B cell (primary cell): Measurements from ENCODE around the gene TOMM34. TPM values are rescaled to one million over a fixed set of nuclear protein-coding genes. Genes with fewer than 3 reads are reported as not detected.
A peak's percentile ranks its signal among the peaks of the same experiment; 100 is the strongest.

ENCODE experiments used
- ATAC-seq: fragments of 200-7000 bp; cut with Tn5 transposase; one replicate; pipeline ENCODE4 v1.10.0; 2021; ENCODE audit warnings: low read depth, mild to moderate bottlenecking, moderate number of reproducible peaks, moderate library complexity
- CTCF ChIA-PET: fragments of 350-600 bp; sonication (Branson Sonifier 250); formaldehyde crosslinking; loops from one replicate; lab custom pipeline; 2021; ENCODE audit warnings: antibody characterized with exemption, inconsistent platforms; lab: Charles Lee
- POLR2A ChIA-PET: fragments of 350-600 bp; sonication (Branson Sonifier 250); formaldehyde crosslinking; loops from one replicate; lab custom pipeline; 2021; ENCODE audit warnings: antibody characterized with exemption; lab: Charles Lee
- DNase-seq: peaks from one replicate; pipeline ENCODE4 v3.0.0; 2013
- H2AFZ ChIP-seq: 2 replicates; pipeline ENCODE4 v1.6.1; 2012; ENCODE audit warnings: mild to moderate bottlenecking, low read depth, low read length; ENCODE audit not compliant: insufficient read depth, poor library complexity, severe bottlenecking
- H3K27ac ChIP-seq, 2 donors: 1 replicate in 1 of 2; 2 replicates in 1 of 2; pipeline ENCODE4 v1.5.1; 2012 to 2013; ENCODE audit warnings: low read length in 2 of 2, mild to moderate bottlenecking in 2 of 2, moderate library complexity in 1 of 2
- H3K27me3 ChIP-seq, 4 experiments: fragments of 200-600 bp in 1 of 4; sonication (generic) in 1 of 4; replicated peaks in 1 of 4; 1 replicate in 2 of 4; 2 replicates in 2 of 4; pipeline versions ENCODE4 v1.6.1 to v1.7.0; 2013 to 2016; ENCODE audit warnings: low read length in 3 of 4, mild to moderate bottlenecking in 2 of 4, mixed read lengths in 1 of 4, moderate library complexity in 1 of 4; ENCODE audit not compliant: insufficient read depth in 4 of 4, control insufficient read depth in 3 of 4; ENCODE audit errors: control extremely low read depth in 1 of 4
- H3K36me3 ChIP-seq, 2 experiments: replicated peaks in 1 of 2; 1 replicate in 1 of 2; 2 replicates in 1 of 2; pipeline versions ENCODE4 v1.6.1 to v1.7.1; 2013; ENCODE audit warnings: low read length in 1 of 2; ENCODE audit not compliant: insufficient read depth in 2 of 2, control insufficient read depth in 1 of 2; ENCODE audit errors: control extremely low read depth in 1 of 2, extremely low read depth in 1 of 2
- H3K4me1 ChIP-seq, 2 donors: fragments of 200-600 bp in 1 of 2; sonication (generic) in 1 of 2; 1 replicate in 1 of 2; 2 replicates in 1 of 2; pipeline versions ENCODE4 v1.5.1 to v1.6.1; 2013 to 2017; ENCODE audit warnings: low read length in 2 of 2; ENCODE audit not compliant: control insufficient read depth in 2 of 2, insufficient read depth in 2 of 2
- H3K4me2 ChIP-seq: replicated peaks from 2 replicates; pipeline ENCODE3; 2012; ENCODE audit warnings: mild to moderate bottlenecking, low read depth, low read length; ENCODE audit not compliant: poor library complexity, severe bottlenecking
- H3K4me3 ChIP-seq, 5 experiments: fragments of 200-600 bp in 1 of 5; sonication (generic) in 1 of 5; 1 replicate in 3 of 5; 2 replicates in 2 of 5; pipeline versions ENCODE4 v1.5.1 to v1.7.0; 2011 to 2016; ENCODE audit warnings: low read length in 4 of 5, mild to moderate bottlenecking in 4 of 5, low read depth in 2 of 5, control low read depth in 1 of 5, moderate library complexity in 1 of 5; ENCODE audit not compliant: insufficient read depth in 1 of 5; ENCODE audit errors: control extremely low read depth in 1 of 5, extremely low read depth in 1 of 5
- H3K79me2 ChIP-seq: fragments of 200-600 bp; sonication (generic); one replicate; pipeline ENCODE4 v1.6.0; 2016; ENCODE audit warnings: low read length; ENCODE audit not compliant: control insufficient read depth, insufficient read depth
- H3K9ac ChIP-seq: fragments of 200-600 bp; sonication (generic); 2 replicates; pipeline ENCODE4 v1.6.1; 2017; ENCODE audit warnings: mild to moderate bottlenecking, low read length, moderate library complexity
- H3K9me3 ChIP-seq, 3 donors: one replicate each; pipeline versions ENCODE4 v1.6.1 to v1.7.1; 2013; ENCODE audit warnings: low read length in 2 of 3; ENCODE audit not compliant: control insufficient read depth in 2 of 3, insufficient read depth in 1 of 3; ENCODE audit errors: control extremely low read depth in 1 of 3
- H4K20me1 ChIP-seq: 2 replicates; pipeline ENCODE4 v1.6.0; 2012; ENCODE audit warnings: mild to moderate bottlenecking, low read length; ENCODE audit not compliant: insufficient read depth, control insufficient read depth, poor library complexity, severe bottlenecking
- H3K27ac Mint-ChIP-seq: one replicate; pipeline ENCODE4 v1.8.0; 2021; ENCODE audit warnings: mixed read lengths
- H3K27me3 Mint-ChIP-seq: one replicate; pipeline ENCODE4 v1.8.0; 2021; ENCODE audit warnings: mixed read lengths
- H3K4me1 Mint-ChIP-seq: one replicate; pipeline ENCODE4 v1.8.0; 2021; ENCODE audit warnings: mixed read lengths
- H3K4me3 Mint-ChIP-seq: one replicate; pipeline ENCODE4 v1.8.0; 2021; ENCODE audit warnings: mixed read lengths
- H3K9me3 Mint-ChIP-seq: one replicate; pipeline ENCODE4 v1.8.0; 2022; ENCODE audit warnings: mixed read lengths; ENCODE audit not compliant: insufficient read depth
- EZH2 ChIP-seq: IDR thresholded peaks from 2 replicates; pipeline ENCODE4 v1.6.1; 2012; ENCODE audit warnings: borderline replicate concordance, low read depth, mild to moderate bottlenecking, moderate library complexity, low read length; ENCODE audit not compliant: insufficient read depth, poor library complexity, severe bottlenecking
- WGBS: methylation state at CpG from one replicate; pipeline ENCODE4 v1.1.5; 2013; ENCODE audit warnings: missing lambda C conversion rate; ENCODE audit not compliant: insufficient coverage; 5-methylcytosine and 5-hydroxymethylcytosine counted together
- intact Hi-C: fragments of 100-400 bp; cut with micrococcal nuclease; formaldehyde crosslinking; loops from one replicate; pipeline ENCODE4 v1.10.0; 2022
- polyA plus RNA-seq: library from polyadenylated mRNA; depleted of rRNA; stranded (reverse); fragments of >200 nt; gene quantifications from 2 replicates; pipeline ENCODE4 v1.2.3, GENCODE V29; 2012
- total RNA-seq, 2 donors: library from RNA; stranded (reverse); fragments of 120-200 nt in 1 of 2; gene quantifications; 1 replicate in 1 of 2; 2 replicates in 1 of 2; pipeline versions ENCODE4 v1.2.3 to v1.2.4, GENCODE V29; 2013 to 2022
- TF ChIP-seq, protein P1 (sequence below): fragments of 200-600 bp; IDR thresholded peaks from one replicate; pipeline ENCODE4 v1.8.0; 2022; ENCODE audit warnings: antibody characterized with exemption, mild to moderate bottlenecking

The TOMM34 gene
- total and polyA plus RNA-seq, 2 donors (not counting 1 experiment from before 2014, with no cell fraction given): 19.1 to 21.8 TPM

DNA sequence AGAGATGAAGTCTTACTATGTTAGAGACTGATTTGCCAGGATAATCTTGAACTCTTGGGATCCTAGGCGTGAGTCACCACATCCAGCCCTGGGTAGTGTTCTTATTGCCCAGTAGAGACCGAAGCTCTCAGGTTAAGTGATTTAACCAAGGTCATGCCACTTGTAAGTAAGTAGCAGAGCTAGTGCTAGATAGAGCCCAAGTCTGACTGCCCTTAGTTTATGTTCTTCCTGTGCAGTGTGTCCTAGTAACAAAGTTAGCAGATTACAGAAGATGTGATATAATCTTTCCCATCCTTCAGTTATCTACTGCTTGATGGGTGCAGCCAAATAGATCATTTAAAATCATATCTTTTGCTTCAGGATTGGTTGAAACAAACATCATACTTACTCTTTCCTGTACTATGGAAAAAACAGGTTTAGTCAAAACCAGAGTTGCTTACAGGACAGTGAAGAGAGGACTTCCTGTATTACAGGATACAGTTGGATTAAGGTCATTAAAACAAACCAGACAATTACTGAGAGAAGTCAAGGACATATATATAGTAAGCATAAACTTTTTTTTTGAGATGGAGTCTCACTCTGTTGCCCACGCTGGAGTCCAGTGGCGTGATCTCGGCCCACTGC is 59.9 kb downstream of the TOMM34 start:
- Mint-ChIP-seq H3K4me1 (peaks cover 46% of the 10 kb centered on the region), H3K4me3 (no peak overlapping the region), H3K9me3 (no peaks in the 10 kb centered on the region), H3K27me3 (no peaks in the 10 kb centered on the region), H3K27ac (peak overlapping the region; percentile 54)
- Histone ChIP-seq H3K79me2 (peaks cover 74% of the 10 kb centered on the region), H3K9ac (no peak overlapping the region), H3K27ac (no peak overlapping the region), H3K36me3 (peaks cover 5 to 53% of the 10 kb centered on the region in 2 experiments), H3K9me3 (no peaks in the 10 kb centered on the region), H3K4me1 (peaks cover 32 to 37% of the 10 kb centered on the region in 2 donors), H3K4me3 (no peak overlapping the region), H2AFZ (no peak overlapping the region), H4K20me1 (peaks cover 99% of the 10 kb centered on the region), H3K4me2 (no peak overlapping the region), H3K27me3 (no peaks in the 10 kb centered on the region)
- POLR2A ChIA-PET: no interaction called here
- no peak for DNase-seq
- intact Hi-C loops: no loop called here
- TF ChIP-seq EZH2: no peak
- TF ChIP-seq, protein P1, sequence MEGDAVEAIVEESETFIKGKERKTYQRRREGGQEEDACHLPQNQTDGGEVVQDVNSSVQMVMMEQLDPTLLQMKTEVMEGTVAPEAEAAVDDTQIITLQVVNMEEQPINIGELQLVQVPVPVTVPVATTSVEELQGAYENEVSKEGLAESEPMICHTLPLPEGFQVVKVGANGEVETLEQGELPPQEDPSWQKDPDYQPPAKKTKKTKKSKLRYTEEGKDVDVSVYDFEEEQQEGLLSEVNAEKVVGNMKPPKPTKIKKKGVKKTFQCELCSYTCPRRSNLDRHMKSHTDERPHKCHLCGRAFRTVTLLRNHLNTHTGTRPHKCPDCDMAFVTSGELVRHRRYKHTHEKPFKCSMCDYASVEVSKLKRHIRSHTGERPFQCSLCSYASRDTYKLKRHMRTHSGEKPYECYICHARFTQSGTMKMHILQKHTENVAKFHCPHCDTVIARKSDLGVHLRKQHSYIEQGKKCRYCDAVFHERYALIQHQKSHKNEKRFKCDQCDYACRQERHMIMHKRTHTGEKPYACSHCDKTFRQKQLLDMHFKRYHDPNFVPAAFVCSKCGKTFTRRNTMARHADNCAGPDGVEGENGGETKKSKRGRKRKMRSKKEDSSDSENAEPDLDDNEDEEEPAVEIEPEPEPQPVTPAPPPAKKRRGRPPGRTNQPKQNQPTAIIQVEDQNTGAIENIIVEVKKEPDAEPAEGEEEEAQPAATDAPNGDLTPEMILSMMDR: no peak
- CTCF ChIA-PET: no interaction called here
- no peak for ATAC-seq
- 92% methylated on average over 5 of the region's 5 CpGs for WGBS

DNA sequence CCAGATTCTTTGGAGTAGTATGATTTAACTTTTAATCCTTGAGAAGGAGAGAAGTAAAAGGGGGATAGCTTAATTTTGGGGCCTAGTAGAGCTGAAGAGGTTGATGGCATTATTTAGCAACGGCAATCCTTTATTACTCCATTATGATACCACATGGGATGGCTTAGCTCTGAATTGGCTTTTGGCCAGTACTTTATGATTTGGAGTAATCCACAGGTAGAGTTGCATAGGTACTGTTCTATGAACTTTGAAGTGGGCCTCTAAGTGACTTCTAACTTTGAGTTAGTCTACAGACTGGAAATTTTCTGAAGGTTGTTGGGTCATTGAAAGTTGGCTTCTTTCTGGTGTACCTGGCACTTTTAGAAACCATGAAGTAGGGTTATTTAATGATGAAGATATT is 63.1 kb downstream of the TOMM34 start:
- H3K27ac ChIP-seq: no peak overlapping the region
- H3K27me3 ChIP-seq: no peaks in the 10 kb centered on the region
- no peak for DNase-seq
- H3K79me2 ChIP-seq: peaks cover 100% of the 10 kb centered on the region
- no peak overlapping the region for H2AFZ ChIP-seq
- no peaks in the 10 kb centered on the region for H3K9me3 ChIP-seq
- H3K36me3 ChIP-seq: peaks cover 1 to 29% of the 10 kb centered on the region in 2 experiments
- peak overlapping the region; percentile 48 for H3K4me2 ChIP-seq
- H3K9ac ChIP-seq: no peak overlapping the region
- H3K4me3 ChIP-seq: no peak overlapping the region
- H3K4me3 Mint-ChIP-seq: no peak overlapping the region
- no peak for ATAC-seq
- ChIA-PET CTCF (no interaction called here), POLR2A (interaction anchor here (1.1 kb wide), 1 partner anchor 12 kb away, joined by 3 read pairs; the partner anchor contains the start of gene YWHAB)
- H3K27me3 Mint-ChIP-seq: no peaks in the 10 kb centered on the region
- H3K27ac Mint-ChIP-seq: peak overlapping the region; percentile 12
- intact Hi-C loops: no loop called here
- H3K4me1 ChIP-seq: peaks cover 40 to 47% of the 10 kb centered on the region in 2 donors
- TF ChIP-seq, protein P1: no peak
- TF ChIP-seq EZH2: no peak
- H3K9me3 Mint-ChIP-seq: no peaks in the 10 kb centered on the region
- H3K4me1 Mint-ChIP-seq: peaks cover 65% of the 10 kb centered on the region
- peaks cover 99% of the 10 kb centered on the region for H4K20me1 ChIP-seq
- no CpG with 5 or more reads among the region's 1 CpG for WGBS
